SK-N-SH treated with all-trans-retinoic acid at 6 μM for 48 hours (cell line): ENCODE measurements around the gene ZFHX3.

Source experiments
- ATAC-seq: fragments of 200-7000 bp; cut with Tn5 transposase; 3 replicates; pipeline ENCODE4 v1.9.1; 2020; ENCODE audit warnings: mild to moderate bottlenecking, moderate library complexity
- ARNTL ChIP-seq: fragments of 450-650 bp; formaldehyde crosslinking; IDR thresholded peaks from 2 replicates; pipeline ENCODE4 v1.5.0; 2020; ENCODE audit warnings: low read depth, mild to moderate bottlenecking, moderate library complexity, borderline replicate concordance
- BACH2 ChIP-seq: fragments of 250-450 bp; sonication (Bioruptor Pico); IDR thresholded peaks from 2 replicates; pipeline ENCODE4 v1.9.0; 2021; ENCODE audit warnings: mild to moderate bottlenecking, borderline replicate concordance
- CREB5 ChIP-seq: fragments of 250-450 bp; sonication (Bioruptor Pico); IDR thresholded peaks from 2 replicates; pipeline ENCODE4 v1.5.1; 2020; ENCODE audit warnings: low read depth, mild to moderate bottlenecking, moderate library complexity
- CSDC2 ChIP-seq: fragments of 250-450 bp; sonication (Bioruptor Pico); IDR thresholded peaks from 2 replicates; pipeline ENCODE4 v1.5.0; 2020; ENCODE audit warnings: mild to moderate bottlenecking, moderate library complexity
- CSRNP3 ChIP-seq: fragments of 250-450 bp; sonication (Bioruptor Pico); IDR thresholded peaks from 2 replicates; pipeline ENCODE4 v1.5.1; 2021; ENCODE audit warnings: mild to moderate bottlenecking, moderate library complexity
- ESRRG ChIP-seq: fragments of 250-450 bp; sonication (Bioruptor Pico); IDR thresholded peaks from 2 replicates; pipeline ENCODE4 v1.6.1; 2021; ENCODE audit warnings: mild to moderate bottlenecking
- GLIS3 ChIP-seq: fragments of 250-450 bp; sonication (Bioruptor Pico); IDR thresholded peaks from 2 replicates; pipeline ENCODE4 v1.5.0; 2020; ENCODE audit warnings: mild to moderate bottlenecking, moderate library complexity
- ISL1 ChIP-seq: fragments of 250-450 bp; sonication (Bioruptor Pico); IDR thresholded peaks from 2 replicates; pipeline ENCODE4 v2.1.2; 2022; ENCODE audit warnings: mild to moderate bottlenecking, moderate library complexity
- OSR1 ChIP-seq: fragments of 250-450 bp; sonication (Bioruptor Pico); IDR thresholded peaks from 2 replicates; pipeline ENCODE4 v1.8.0; 2022; ENCODE audit warnings: moderate library complexity, mild to moderate bottlenecking, inconsistent platforms
- PATZ1 ChIP-seq: fragments of 250-450 bp; sonication (Bioruptor Pico); IDR thresholded peaks from 2 replicates; pipeline ENCODE4 v1.8.0; 2020; ENCODE audit warnings: mild to moderate bottlenecking, moderate library complexity, borderline replicate concordance
- PPARA ChIP-seq: fragments of 250-450 bp; sonication (Bioruptor Pico); IDR thresholded peaks from 2 replicates; pipeline ENCODE4 v1.5.0; 2020; ENCODE audit warnings: mild to moderate bottlenecking, borderline replicate concordance
- SNAI2 ChIP-seq: fragments of 250-450 bp; sonication (Bioruptor Pico); IDR thresholded peaks from 2 replicates; pipeline ENCODE4 v1.5.0; 2020; ENCODE audit warnings: mild to moderate bottlenecking, moderate library complexity
- TOX ChIP-seq: fragments of 250-450 bp; sonication (Bioruptor Pico); IDR thresholded peaks from 2 replicates; pipeline ENCODE4 v1.8.0; 2021; ENCODE audit warnings: mild to moderate bottlenecking, moderate library complexity, borderline replicate concordance
- TSHZ2 ChIP-seq: fragments of 250-450 bp; sonication (Bioruptor Pico); IDR thresholded peaks from 2 replicates; pipeline ENCODE4 v1.5.0; 2020; ENCODE audit warnings: mild to moderate bottlenecking, moderate library complexity
- ZFP3 ChIP-seq: fragments of 250-450 bp; sonication (Bioruptor Pico); IDR thresholded peaks from 2 replicates; pipeline ENCODE4 v1.5.0; 2020; ENCODE audit warnings: mild to moderate bottlenecking, moderate library complexity
- ZNF565 ChIP-seq: fragments of 450-650 bp; formaldehyde crosslinking; conservative IDR thresholded peaks from 2 replicates; pipeline ENCODE4 v1.5.0; 2020; ENCODE audit warnings: low read depth, mild to moderate bottlenecking, moderate library complexity
- ZNF70 ChIP-seq: fragments of 450-650 bp; formaldehyde crosslinking; IDR thresholded peaks from 2 replicates; pipeline ENCODE4 v1.5.0; 2020; ENCODE audit warnings: mild to moderate bottlenecking, moderate library complexity
- ZNF8 ChIP-seq: fragments of 450-650 bp; formaldehyde crosslinking; IDR thresholded peaks from 2 replicates; pipeline ENCODE4 v1.5.0; 2020; ENCODE audit warnings: mild to moderate bottlenecking, moderate library complexity

ZFHX3 gene

GRCh38 chr16:72896485-72897118 lies 151.3 kb downstream of the ZFHX3 start (continued):
- TF ChIP-seq PATZ1 (CRISPR knock-in tag) (no peak), CSDC2 (no peak), OSR1 (CRISPR knock-in tag) (no peak)

GRCh38 chr16:72895951-72896350 lies 152.0 kb downstream of the ZFHX3 start:
- no peak for TF ChIP-seq CSRNP3
- TF ChIP-seq SNAI2 (CRISPR knock-in tag) = no peak
- TF ChIP-seq ISL1 = no peak
- TF ChIP-seq ZNF70 (CRISPR knock-in tag) = no peak
- no peak for TF ChIP-seq CSDC2
- no peak for TF ChIP-seq ZFP3 (CRISPR knock-in tag)
- TF ChIP-seq ARNTL (CRISPR knock-in tag) = no peak
- TF ChIP-seq TSHZ2 (CRISPR knock-in tag) = no peak
- TF ChIP-seq ZNF8 (CRISPR knock-in tag) = no peak
- no peak for TF ChIP-seq ESRRG (CRISPR knock-in tag)
- TF ChIP-seq CREB5 (CRISPR knock-in tag) = no peak
- TF ChIP-seq ZNF565 = no peak
- ATAC-seq = no peak

- no peak for ATAC-seq
- TF ChIP-seq CREB5 (CRISPR knock-in tag) (no peak), CSRNP3 (no peak), GLIS3 (no peak), ZNF70 (CRISPR knock-in tag) (no peak), BACH2 (CRISPR knock-in tag) (no peak), ZNF565 (no peak), ISL1 (no peak), TOX (no peak), PPARA (CRISPR knock-in tag) (no peak), SNAI2 (CRISPR knock-in tag) (no peak), CSDC2 (no peak), ZNF8 (CRISPR knock-in tag) (no peak)
- TF ChIP-seq, all 23 proteins: peak for 0
Measured at GRCh38 chr16:72894293-72895151, 153.4 kb downstream of the ZFHX3 start.
